Suppressor macrophage treated with lipopolysaccharide for 4 hours (primary cell): ENCODE data around the gene ALKBH3.

Source experiments
- DNase-seq: peaks from one replicate; pipeline ENCODE4 v3.0.0-alpha.2; 2020

The ALKBH3 gene

DNA sequence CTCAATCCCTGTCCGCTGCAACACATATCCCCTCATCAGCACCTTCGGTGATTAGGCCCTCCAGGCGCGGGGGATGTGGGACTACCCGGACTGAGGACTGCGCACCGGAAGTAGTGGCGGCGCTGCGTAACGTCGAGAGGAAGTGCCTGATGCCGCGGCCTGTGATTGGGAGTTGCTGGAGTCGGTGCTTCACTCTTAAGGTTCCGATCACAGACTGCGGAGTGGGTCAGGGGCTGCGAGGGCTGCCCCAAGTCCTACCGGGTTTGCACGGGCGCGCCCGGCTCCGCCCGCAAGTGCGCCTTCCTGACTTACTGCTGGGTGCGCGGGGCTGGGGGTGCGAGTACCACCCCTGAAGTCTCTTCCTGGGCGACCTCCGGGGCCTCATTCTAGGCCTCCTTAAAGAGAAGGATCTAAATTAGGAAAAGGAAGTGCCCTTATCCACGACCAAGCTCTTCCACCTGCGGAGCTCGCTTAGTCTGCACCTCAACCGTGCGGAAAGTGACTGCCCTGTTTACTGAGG is at the start of gene ALKBH3:
Gene ALKBH3 (plus strand): TSS at position 192 of the 520 bp plus-strand sequence. CDS start 1,822 bp downstream, outside the sequence.
- DNase-seq = peak; percentile 95

DNA sequence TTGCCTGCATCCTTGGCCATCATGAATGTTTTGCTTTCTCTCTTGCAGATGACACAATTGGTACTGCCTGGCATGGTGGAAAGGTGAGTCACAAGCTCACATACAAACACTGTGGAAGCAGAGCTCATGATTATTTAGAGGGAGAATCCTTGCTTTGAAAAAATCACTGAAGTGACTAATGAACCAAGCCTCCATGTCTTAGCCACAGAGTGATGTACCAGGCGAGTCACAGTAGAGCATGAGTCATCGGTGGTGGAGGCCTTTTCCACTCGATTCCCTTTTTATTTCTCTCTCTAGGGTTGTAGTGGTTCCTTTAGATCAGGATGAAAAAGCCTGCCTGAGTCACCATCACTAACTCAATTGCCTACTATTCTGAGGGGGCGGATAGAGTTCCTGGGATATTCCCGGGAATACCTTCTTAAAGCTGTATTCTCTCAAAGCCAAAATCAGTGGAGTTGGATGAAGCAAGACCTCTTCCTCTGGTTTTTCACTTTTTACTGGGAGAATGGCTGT is 49.6 kb upstream of the ALKBH3 start:
- DNase-seq = peak; percentile 94

DNA sequence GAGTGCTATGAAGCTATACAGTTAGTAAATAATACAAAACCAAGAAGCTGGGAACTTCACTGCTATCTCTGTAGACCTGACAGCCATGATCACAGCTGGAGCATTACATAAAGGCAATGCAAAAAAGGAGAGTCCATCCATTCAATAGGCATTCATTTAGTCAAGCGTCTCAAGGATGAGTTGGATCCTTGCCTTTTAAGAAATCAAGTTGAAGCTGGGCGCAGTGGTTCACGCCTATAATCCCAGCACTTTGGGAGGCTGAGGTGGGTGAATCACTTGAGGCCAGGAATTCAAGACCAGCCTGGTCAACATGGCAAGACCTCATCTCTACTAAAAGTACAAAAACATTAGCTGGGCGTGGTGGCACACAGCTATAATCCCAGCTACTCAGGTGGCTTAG is 48.1 kb upstream of the ALKBH3 start:
- DNase-seq = no peak

DNA sequence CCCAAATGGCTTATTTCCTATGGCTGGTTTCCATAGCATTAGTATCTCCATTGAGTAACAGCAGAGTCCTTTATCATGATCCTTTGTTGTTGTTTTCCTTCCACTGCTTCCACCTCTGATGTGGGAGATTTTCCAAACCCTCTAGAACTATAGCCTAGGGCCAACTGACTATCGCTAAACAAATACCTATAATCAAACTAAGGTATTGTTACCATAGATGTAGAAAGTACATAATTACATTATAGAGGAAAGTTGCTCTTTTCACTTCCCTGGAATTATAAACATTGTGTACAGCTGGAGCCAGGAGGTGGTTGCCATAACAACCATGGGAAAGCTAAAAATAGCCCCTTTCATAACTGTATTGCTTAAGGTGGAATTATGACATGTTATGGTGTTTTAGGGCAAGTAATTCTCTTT is 47.0 kb upstream of the ALKBH3 start:
- no peak for DNase-seq

DNA sequence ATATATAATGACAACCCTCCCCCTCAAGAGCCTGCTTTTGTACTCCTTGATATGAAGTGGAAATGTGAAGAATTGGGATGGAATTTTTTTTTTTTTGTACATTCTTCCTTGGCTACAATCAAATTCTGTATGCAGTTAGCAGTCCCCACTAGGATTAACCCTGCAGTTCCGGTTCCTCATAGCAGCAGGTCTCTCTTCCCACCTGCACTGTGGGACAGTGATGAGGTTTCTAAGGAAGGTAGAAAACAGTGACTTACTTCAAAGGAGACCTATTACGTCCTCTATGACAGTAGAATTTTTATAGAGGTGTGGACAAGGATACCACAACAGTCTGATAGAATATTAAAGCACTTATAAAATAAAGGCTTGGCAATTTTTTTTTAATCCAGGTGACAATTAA is 46.3 kb upstream of the ALKBH3 start:
- no peak for DNase-seq

DNA sequence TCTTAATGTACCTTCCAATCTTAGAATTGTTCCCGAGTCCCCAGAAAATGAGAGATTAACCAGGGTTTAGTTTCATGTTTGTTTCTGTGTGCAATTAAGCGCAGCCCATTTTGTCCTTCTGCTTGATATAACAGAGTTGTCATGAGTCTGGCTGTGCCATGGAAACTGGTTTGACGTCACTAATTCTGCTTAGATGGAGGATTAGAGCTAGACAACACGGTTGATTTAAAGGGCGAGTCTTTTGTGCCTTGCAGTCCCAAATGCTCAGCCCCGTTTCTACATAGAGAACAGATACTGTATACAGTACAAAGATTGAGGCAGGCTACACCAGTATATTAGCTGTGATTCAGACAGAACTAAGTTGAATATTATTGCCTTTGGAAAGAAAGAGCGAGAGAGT is 45.5 kb upstream of the ALKBH3 start:
- DNase-seq = no peak

DNA sequence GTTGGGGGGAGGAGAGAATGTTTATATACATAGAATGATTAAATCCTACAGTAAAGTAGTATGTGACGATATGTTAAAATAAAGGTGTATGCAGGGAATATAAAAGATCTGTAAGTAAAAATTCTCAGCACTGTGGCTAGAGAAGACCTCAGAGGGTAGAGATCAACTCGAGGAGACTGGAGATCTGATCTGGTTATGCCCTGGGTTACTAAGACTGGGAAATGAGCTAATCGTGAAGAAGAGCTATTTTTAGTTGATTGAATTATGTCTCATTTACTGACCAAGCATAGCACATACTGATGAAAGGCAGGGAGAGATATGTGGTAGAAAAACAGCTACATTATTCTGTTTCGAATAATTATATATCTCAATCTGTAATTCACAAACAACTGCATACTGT is 42.8 kb upstream of the ALKBH3 start:
- no peak for DNase-seq

DNA sequence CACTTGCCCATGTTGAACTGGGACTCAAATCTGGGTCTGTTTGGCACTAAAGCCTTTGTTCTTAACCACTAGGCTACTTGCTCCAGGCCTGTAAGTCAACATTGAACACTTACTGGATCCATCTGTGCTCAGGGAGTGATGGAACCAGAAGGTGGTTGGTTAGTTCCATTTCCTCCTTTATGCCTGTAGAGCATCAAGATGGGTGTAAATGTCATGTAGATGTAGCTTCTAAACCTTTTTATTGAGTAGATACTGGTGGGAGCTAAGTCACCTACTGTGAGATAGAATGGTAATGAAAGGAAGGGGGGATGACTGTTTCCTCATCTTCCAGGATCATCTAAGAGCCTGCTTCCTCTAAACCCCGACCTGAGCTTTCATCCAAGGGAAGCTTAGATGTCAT is 38.6 kb upstream of the ALKBH3 start:
- DNase-seq = no peak

DNA sequence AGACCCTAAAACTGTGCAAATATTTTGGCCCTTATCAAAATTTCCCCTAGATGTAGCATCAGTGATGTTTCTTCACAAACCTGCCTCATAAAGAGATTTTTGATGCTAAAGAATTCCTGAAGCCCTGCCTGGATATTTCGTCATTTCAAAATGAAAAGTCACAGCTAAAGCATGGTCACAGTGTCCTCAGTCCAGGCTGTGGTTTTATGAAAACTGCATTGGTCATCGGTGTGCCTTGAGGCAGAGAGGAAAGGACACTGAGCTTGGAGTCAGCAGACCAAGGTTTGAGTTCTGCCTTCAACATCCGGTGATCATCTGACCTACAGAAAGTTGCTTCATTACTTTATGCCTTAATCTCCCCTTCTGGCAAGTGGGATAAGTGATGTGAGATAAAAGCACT is 34.8 kb upstream of the ALKBH3 start:
- no peak for DNase-seq

DNA sequence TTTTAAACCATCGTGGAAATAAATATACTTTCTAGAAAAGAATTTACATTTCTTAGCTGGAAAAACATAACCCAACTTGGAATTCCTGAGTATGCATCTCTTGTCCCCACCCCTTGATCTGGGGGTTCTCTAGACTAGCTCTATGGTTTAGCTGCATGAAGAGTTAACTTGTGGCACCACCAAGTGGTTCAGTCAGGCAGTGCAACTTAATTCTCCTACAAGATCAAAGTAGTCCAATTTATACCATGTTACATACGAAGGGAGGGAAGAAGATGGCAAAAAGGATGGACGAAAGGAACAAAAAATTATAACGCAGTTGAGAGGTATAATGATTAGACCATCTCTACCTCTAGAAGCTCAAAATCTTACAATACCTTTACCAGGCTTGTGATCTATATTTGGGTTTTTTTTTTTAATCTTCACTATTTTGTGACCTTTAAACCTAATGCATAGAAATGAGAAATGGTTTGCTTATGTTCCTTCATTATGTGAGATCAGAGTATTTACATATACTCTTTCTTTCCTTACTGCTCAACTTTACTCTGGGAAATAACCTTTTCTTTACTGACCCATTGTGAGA is 28.5 kb upstream of the ALKBH3 start:
- peak; percentile 70 for DNase-seq

DNA sequence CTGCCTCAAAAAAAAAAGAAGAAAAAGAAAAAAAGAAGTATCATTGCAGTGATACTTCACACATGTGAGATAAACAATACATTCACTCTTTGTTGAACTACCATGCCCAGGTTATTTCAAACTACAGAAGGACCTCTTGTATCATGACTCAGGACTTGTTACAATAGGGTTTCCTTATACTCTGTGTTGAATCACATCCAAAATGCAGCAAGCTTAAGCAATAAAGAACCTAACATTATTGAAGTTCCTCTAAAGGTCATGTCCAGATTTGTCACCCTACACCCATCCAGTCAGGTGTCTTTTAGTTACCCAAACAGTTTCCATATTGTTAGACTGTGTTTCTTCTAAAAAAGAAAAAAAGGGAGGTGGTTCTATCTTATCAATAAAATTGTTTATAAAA is 26.9 kb upstream of the ALKBH3 start:
- DNase-seq = peak; percentile 32

DNA sequence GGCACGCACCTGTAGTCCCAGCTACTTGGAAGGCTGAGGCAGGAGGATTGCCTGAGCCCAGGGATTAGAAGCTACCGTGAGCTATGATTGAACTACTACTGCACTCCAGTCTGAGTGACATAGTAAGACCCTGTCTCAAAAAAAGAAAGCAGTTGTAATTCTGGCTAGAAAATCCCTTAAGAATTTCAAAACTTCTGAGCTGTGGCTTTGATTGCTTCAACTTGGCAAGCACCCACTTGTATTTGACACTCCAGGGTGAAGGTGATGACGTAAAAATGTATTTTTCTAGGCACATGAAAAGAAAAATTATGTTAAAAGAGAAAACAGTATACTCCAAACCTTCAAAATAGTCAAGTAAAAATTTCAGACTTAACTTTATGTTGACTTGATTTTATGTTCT is 23.6 kb upstream of the ALKBH3 start:
- DNase-seq = peak; percentile 35

DNA sequence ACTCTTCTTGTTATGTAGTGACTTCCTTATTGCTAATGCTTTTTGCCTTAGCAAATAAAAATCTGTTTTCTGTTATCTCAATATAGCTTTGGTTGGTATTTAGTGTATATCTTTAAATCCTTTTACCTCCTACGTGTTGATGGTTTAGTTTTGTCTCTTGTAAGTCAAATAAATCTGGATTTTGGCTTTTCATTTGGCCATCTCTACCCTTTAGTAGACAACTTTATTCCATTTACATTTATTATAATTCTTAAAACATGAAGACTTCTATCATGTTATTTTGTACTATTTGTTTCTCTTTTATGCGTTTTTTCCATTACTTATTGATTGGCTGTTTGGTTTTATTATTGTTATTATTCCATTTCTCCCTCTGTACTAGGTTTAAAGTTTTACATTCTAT is 19.5 kb upstream of the ALKBH3 start:
- no peak for DNase-seq

DNA sequence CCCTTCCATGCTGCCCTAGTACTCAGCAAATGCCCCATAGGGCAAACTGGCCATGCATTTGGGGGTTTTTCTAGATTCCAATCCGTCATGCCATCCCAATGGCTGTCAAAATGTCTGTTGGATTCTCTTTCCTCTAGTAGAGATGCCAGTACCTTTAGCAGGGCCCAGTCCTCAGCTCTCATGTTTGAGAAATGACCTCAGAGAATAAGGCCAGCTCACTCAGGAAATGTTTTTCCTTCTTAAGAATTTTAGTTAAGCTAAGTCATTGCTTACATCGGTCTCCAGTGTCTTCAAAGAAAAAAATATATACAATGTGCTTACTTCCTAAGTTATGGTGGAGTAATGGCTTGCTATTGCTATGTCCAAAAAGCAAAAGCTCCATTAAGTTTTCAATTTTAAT is 14.1 kb upstream of the ALKBH3 start:
- no peak for DNase-seq

DNA sequence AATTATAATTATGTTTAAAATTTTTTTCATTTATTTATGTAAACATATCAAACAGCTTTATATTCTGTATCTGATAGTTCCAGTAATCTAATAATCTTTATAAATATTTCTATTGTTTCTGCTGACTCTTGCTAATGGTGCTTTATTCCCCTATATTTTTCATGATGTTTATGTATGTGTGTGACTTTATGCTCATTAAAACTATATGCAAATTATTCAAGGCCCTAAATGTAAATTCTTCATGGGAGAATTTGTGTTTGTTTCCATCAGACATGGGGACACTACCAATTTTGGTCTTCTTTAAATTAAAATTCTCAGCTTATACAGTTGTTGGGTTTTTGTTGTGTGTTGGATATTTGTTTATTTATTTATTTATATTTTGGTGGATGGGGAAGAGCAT is 13.7 kb upstream of the ALKBH3 start:
- DNase-seq = no peak

DNA sequence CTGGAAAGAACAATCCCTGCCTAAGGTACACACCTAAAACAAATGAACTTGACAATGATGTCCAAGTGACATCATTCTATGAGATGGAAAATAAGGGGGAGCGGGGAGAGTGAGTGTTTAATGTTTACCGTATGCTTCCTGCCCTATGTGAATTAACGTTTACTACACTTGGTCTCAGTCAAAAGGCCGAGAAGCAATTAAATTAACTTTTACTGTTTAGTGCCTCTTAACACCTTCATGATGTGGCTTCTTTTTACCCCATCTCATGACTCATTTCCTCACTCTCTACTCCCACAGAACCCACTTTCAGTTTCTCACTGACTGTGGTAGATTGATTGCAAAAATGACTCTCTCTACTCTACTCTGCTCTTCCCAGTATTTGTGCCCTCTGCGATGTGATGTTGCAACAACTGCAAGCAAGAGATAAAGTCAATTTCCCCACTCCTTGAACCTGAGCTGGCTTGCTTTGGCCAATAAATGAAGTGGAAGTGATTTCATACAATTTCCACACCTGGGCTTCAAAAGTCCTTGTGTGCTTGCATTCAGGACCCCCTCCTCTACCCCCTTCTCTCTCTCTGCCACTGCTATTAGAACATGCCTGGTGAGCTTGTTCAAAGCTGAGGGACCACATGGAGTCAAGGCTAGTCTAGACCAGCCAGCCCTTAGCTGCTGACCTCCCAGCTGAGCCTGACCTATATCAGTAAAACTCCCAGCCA is 11.6 kb upstream of the ALKBH3 start:
- DNase-seq = peak; percentile 91

DNA sequence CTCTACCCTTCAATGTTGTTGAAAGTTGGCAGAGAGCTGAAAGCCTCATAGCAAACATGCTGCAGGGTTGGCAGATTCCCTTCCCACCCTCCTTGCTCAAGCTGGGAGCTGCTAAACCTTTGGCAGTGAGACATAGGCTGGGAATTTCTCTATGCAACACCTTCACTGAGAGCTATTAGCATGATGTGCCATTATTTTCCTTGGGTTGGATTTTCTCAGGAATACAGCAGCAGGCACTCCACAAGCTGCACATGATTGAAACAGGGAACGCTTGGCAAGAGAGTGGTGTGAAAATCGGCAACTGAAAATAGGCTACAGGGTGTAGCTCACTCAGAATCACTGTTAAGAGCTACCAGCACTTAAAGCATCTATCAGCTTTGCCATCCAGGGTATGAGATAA is 9.6 kb upstream of the ALKBH3 start:
- DNase-seq = no peak

DNA sequence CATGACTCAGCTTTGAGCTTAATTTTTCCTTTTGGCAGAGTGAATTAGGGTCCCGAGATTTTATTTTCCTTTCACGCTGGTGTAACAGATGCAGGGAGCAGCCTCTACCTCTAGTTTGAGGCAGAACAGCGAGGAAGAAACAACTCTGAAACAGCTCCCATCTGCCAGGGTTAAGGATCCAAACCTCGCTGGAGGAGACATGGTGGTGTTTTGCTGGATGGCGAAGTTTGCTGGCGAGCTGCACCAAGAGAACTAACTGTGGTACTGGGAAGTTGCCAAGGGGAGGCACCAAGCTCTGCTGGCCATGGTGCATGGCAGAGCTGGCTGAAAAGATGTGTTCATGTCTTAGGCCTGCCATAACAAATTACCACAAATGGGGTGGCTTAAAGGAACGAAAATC is 7.6 kb upstream of the ALKBH3 start:
- no peak for DNase-seq

DNA sequence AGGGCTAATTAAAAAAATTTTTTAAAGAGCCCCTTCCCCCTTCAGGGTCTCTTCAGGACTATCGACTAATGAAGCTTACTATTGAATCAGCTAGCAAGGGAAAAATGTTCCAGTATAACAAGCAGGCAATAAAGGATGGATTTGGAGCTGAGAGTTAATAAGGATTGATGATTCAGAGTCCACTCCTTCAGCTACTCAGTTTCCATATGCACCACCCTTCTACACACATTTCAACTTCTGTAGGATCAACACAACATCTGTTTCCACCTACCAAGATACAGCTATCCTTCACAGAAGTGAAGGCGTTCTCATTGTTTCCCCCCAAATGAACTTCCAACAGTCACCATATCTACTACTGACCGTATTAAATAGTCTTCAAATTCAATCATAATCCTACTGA is 6.6 kb upstream of the ALKBH3 start:
- DNase-seq = no peak

DNA sequence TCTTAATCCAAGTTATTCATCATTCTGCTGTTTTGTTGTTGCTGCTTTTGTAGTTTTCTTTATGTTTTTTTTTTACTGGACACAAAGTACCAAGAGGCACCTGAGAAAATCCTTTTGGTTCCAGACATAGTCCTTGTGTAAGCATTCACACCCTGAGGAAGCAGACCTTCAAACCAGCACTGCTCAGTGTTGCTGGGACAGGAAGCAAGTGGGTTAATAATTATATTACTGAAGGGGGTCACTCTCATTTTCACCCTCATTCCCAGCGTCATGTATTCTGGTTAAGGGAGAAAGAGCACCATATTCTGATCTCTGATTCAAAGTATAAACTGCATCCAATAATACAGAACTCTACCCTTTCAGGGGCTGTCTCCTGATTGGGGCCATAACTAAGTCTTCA is 5.9 kb upstream of the ALKBH3 start:
- DNase-seq = no peak

DNA sequence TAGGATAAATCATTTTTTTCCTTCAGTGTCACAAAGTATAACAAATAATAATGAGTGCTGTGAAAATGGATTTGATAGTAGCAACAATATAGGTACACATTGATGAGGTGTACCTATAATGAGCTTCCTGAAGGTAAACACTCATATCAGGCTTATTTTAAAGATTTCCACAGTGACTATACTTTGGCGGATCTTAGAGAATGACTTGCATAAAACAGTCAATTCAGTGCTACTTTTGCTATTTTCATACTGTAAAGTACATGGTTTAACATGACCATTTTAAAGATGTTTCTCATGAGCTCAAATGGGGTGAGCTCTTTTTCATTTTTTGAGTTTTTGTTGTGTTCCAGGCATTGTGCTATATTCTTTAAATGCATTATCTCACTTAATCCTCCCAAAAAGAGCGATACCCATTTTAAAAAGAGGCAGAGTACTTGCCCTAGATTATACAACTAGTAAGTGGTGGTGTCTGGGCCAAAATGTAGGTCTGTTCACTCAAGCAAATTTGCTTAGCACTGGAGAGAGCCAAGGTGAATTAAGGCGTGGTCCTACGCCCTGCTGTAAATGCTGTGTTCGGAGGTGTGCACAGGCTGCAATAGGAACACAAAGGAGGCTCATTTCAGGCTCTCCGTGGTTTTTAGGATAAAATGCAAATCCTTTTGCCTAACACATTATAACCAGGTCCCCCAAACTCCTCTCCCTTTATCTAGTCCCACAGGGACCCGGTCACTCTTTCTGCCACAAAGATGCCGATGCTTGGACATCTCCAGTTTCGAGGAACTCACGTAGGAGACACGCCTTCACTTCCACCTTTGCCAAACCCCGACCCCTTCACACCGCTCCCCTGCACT is 617 bp upstream of the ALKBH3 start:
- DNase-seq = no peak

DNA sequence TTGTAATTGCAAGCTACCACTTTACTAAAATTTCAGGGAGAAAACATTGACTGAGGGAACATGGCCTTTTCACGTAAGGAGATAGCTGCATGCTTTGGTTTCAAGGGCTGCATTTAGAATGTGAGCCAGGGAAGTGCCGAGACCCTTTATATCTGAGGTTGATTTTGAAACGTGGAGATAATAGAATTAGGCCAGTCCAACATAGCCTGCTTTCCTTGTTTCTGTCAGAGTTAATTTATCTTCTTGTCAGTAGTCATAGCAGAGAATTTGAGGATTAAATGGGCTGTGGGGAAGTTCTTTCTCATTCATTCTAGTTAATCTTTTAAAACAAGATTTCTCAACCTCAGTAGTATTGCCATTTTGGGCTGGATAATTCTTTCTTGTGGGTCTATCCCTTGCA is 12.2 kb downstream of the ALKBH3 start:
- no peak for DNase-seq

DNA sequence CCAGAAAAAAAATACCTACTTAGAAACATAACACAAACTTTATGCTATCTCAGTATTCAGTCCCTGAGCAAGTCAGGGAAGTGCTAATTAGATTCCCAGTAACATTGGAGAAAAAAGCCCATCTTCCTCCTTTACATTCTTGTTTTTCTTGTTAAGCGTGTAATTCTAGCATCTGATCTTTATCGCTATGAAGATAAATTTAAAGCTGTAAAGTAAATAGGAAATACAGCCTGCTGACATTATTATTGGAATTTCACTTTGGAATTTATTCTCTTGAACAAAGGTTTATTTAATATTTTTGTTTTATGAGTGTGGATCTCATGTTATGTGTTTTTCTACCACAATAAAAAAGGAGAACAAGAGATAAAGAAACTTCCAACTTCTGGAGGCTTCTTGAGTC is 13.9 kb downstream of the ALKBH3 start:
- DNase-seq = no peak

DNA sequence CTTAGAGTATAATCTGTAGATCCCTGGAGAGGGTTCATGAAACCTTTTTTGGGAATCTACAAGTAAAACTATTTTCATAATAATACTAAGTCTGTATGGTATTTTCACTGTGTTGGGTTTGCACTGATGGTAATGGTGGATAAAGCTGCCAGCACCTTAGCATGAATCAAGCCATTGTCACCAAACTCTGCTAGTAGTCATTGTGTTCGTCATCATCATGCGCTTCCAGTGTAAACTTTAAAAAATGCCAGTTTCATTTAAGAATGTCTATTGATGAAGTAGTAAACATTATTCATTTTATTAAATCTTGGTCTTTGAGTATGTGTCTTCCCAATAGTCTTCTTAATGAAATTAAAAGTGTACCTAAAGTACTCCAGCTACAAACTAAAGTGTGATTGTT is 15.0 kb downstream of the ALKBH3 start:
- no peak for DNase-seq
